Ramos (cell line): ENCODE results near the gene BLMH.
"Not testable (repeated sequence)": the region's sequence is repeated elsewhere in the genome, so short reads cannot be mapped to it uniquely, and the experiment has no call there.

Experiments
- in situ Hi-C: fragments of 300-500 bp; cut with MboI; formaldehyde crosslinking; loops from one replicate; pipeline ENCODE4 v1.14.3; 2022; ENCODE audit warnings: low sequenced_read_pairs; ENCODE audit not compliant: unreplicated experiment

The BLMH gene

DNA sequence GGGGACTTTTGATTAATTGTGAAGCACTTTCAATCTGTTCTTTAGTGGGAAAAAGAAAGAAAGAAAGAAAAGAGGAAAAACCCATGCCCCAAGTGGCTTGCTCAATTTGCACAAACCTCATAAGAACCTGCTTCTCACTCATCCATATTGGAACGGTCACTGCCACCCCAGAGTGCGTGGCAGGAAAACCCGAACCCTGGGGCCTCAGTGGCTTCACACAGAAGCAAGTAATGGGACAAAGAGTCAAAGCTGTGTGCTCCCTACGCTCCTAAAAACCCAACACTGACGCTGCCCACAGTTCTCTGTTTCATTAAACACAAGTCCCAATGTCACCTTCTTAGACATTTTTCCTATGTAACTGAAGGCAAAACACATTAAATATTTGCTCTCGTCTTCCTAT lies 57.4 kb downstream of the BLMH start:
- in situ Hi-C loops: no loop called here

DNA sequence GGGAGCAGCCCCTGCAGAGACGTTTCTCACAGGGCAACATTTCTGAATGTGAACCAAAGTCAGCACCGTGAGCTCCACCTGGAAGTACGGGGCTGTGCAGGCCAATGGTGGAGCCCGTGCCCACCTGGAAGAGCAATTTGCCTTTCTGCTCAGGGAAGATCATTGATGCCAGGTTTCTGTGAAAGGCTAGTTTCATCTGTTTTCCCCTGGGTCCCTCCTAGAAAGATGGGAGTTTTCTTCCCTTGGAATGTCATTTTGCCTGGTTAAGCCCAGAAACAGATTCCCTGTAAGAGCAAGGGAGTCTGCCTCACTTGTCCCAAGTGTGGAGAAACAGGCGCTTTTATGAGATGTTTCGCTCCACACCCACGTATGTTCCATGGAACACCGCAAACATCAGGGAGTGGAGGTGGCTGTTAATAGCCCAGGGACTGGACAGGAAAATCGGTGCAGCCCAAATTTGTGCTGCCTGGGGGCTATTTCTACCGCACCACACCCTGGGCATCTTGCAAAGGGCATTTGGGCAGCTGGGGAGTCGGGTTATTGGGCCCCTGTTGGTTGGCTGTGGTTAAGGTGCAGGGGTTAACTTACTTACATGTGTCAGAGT lies 58.8 kb downstream of the BLMH start:
- in situ Hi-C loops: no loop called here

- in situ Hi-C loops: no loop called here
These were observed 59.5 kb downstream of the BLMH start for GRCh38 chr17:30232015-30232823.

GRCh38 chr17:30230596-30231125 lies 61.1 kb downstream of the BLMH start:
- in situ Hi-C loops: no loop called here

DNA sequence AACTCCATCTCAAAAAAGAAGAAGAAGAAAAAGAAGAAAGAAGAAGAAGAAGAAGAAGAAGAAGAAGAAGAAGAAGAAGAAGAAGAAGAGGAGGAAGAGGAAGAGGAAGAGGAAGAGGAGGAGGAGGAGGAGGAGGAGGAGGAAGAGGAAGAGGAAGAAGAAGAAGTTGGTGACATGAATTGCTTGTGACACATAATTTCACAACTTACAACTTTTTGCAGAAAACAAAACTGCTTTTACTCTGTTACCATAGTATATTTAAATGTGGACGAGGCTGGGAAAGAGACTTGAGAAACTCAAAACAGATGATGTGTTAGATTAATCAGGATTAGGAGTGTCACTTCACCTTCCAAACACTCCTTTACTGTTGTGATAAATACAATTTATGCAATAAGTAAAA lies 61.7 kb downstream of the BLMH start:
- in situ Hi-C loops: not testable (repeated sequence)

- in situ Hi-C loops: no loop called here
These were observed 62.7 kb downstream of the BLMH start for GRCh38 chr17:30229012-30229411.

- in situ Hi-C loops: no loop called here
These were observed 63.7 kb downstream of the BLMH start for GRCh38 chr17:30228011-30228410.

GRCh38 chr17:30226878-30227277 lies 64.9 kb downstream of the BLMH start:
- in situ Hi-C loops: no loop called here

DNA sequence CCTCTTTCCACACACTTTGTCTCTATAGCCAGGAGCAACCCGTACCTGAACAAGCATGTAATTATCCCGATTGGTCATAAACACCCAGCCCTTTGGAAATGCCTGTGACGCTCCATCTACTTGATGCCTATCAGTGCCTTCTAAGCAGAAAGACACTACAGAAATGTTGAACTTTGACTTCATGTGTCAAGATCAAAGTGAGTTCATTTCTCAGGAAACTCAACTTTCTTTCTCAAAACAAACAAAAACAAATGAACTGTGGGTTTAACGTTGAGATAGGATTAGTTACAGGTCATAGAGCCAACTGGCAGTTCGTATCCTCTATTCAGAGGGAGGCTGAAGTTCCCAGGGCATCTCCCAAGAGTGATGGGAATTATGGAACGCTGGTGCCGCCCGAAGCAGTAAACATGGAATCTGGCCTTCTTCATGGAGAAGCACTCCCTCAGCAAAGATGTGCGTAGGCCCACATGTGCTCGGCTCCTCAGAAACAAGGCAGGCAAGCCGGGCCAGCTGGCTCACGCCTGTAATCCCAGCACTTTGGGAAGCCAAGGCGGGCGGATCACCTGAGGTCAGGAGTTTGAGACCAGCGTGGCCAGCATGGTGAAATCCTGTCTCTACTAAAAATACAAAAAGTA lies 65.7 kb downstream of the BLMH start:
- in situ Hi-C loops: no loop called here

GRCh38 chr17:30225112-30225511 lies 66.6 kb downstream of the BLMH start:
- in situ Hi-C loops: no loop called here

GRCh38 chr17:30224419-30224960 lies 67.3 kb downstream of the BLMH start:
- in situ Hi-C loops: no loop called here

DNA sequence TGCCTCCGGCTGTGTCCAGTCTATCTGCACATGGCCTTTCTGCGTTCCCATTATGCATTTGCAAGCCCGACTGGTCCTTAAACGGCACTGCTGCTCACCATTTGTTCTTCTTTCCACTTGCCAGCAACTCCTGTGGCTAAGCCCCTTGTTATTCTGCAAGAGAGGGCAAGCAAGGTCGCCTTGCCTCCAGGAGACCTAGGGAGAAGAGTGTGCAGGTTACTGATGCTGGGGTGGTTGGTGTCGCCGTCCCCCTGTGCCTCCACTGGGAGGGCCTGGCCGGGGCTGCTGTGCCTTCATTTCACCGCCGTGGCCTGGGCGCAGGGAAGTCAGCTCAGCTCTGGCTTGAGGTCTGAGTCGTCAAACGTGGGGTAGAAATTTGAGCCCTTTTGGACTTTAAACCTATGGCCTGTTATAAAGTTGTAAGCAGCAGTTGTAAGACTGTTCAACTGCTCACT lies 69.0 kb downstream of the BLMH start:
- in situ Hi-C loops: no loop called here

DNA sequence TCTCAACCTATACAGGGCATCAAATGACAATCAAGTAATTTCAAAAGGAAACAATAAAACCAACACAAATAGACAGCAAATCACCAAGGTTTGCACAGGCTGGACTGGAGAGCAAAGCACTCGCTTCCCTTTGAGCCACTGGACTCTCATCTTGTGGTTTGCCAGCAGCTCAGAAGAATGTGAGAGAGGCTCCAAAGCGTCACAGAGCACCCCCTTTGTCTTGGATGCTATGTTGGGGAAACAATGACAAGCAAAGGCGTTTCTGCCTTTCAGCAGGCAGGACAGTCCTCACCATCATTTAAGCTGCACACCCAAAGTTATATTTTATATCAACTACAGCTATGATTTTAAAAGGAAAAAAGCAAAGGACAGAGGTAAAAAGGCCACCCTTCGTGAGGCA lies 69.5 kb downstream of the BLMH start:
- in situ Hi-C loops: no loop called here

DNA sequence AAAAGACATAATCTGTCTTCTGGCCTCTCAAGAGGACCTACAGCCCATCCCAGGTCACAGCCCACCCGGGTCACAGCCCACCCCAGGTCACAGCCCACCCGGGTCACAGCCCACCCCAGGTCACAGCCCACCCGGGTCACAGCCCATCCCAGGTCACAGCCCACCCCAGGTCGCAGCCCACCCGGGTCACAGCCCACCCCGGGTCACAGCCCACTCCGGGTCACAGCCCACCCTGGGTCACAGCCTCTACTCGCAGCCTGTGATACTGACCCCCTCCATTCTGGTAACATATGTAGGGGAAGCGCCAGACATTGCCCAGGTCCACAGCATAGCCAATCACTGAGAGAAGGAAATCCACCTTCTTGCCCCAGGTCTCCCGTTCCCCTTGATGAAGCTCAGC lies 70.4 kb downstream of the BLMH start:
- in situ Hi-C loops: no loop called here

DNA sequence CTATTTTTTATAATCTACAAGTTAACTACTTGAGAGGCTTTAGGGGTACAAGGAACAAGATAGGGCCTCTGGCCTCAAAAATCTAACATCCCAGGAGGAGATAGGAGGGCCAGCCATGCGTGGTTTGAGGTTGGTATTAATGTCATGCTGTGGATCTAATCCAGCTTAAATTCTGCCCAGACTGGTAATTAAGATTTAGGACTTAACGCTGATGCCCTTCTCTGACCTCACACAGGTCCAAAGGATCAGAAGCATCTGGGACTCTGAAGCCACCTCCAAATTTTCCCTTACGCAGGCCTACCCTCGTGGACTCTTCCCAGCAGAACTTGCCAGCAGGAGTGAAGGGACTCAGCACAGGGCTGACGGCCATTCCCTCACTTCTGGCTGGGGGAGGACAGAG lies 71.3 kb downstream of the BLMH start:
- in situ Hi-C loops: no loop called here

GRCh38 chr17:30219833-30220232 lies 71.9 kb downstream of the BLMH start:
- in situ Hi-C loops: no loop called here

DNA sequence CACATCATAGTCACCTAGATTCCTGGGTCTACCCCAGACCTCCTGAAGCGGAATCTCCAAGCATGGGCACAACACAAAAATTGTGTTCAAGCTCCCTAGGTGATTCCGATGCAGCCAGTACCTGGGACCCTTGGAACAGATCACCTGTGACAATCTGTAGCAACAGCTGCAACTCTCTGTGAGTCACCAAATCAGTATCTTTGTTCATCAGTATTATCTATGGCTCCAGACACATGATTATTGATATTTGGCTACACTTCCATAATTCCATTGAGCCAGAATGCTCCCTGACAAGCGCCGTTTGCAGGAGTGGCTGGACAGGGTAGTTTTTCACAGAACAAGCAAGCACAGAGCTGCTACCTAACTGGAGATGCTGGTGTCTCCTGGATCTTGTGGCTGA lies 72.4 kb downstream of the BLMH start:
- in situ Hi-C loops: no loop called here

- in situ Hi-C loops: no loop called here
These were observed 72.9 kb downstream of the BLMH start for GRCh38 chr17:30218799-30219198.

DNA sequence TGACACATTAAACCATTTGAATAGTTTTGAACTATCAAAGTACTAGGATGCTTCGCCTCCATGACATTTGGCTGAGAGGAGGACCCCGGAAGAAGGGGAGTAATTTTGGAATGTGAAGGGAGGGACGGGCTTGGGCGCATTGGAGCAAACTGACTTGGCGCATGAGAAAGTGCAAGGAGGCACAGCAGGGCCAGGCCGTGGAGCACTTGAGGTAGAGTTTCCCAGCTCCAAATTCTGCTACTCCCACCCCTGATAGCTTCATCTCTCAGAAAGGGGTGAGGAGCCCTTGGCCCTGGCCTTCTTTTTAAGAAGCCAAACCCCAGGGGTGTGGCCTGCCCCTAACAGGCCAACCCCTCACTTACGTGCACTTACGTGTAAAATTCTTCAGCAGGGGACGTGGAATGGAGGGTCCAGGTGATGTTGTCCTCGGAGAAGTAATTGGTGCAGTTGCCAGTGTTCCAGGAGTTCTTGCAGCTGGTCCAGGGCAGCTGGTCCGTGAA lies 73.9 kb downstream of the BLMH start:
- in situ Hi-C loops: no loop called here

DNA sequence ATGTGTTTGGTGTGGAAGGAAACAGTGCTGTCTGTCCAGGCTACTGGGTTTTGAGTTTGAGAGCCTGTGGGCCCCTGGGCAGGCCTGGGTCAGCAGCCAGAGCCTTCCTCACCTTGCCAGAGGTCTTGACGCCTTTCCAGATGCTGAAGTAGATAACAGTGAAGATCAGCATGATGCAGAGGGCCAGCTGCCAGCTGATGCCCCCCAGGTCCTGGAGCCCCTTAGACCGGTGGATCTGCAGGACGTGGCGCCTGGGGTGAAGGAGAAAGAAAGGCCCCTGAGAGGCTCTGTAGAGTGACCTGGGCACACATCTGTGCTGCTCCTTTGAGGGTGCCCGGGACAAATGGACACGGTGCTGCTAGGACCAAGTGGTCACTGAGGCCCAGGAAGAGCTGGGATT lies 74.7 kb downstream of the BLMH start:
- in situ Hi-C loops: no loop called here

DNA sequence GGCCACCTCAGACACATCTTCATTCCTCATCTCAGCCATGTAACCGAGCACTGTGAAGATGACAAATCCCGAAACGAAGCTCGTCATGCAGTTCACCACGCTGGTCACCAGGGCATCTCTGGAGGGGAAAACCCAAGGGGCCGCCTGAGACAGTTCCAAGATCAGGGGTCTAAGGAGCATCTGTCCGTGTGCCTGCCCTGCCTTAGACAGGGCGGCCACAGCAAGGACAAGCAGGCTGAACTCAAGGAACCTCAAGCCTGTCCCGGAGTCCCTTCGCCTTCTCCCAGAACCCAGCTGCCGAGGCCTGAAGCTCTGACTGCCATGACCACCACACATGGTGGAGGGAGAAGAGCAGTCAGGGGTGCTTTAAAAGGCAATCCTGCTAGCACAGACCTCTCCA lies 79.0 kb downstream of the BLMH start:
- in situ Hi-C loops: no loop called here
